GM19463 (cell line): ENCODE results near the gene LAP3.
"Not testable (repeated sequence)": the region's sequence is repeated elsewhere in the genome, so short reads cannot be mapped to it uniquely, and the experiment has no call there.

Experiments used
- ATAC-seq: cut with Tn5 transposase; IDR thresholded peaks from one replicate; pipeline ENCODE4 v1.9.1; 2021; ENCODE audit warnings: mild to moderate bottlenecking, moderate library complexity; ENCODE audit not compliant: unreplicated experiment

The LAP3 gene

DNA sequence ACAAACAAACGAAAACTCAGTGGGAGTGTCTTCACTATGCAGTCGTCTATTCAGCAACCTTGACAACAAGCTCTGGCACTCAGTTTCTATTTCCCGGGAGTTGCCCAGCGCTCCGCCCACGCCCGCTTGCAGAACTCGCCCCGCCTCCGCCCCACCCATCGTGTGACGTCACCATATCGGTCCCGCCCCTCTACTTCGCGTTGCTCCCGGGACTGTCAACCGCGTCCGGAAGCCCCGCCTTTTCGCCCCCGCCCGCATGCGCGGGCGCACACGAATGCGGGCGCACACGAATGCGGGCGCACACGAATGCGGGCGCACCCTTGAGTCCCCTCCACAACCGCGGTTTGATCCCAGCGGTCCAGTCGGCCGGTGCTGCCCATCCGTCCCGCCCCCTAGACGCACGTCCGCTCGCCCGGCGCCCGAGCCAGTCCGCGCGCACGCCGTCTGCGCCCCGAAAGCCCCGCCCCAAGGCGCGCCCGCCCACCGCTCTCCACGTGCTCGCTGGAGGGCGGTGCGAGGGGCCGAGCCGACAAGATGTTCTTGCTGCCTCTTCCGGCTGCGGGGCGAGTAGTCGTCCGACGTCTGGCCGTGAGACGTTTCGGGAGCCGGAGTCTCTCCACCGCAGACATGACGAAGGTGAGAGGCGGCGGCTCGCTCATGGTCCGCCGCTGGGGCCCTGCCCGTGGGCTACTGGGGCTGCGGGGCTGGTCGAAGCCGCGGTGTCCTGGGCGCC, at the start of gene LAP3:
Gene LAP3, plus strand, starts transcription at position 267 of the 733 bp plus-strand sequence. Its CDS starts 268 bp downstream, at position 535.
- ATAC-seq: peak; percentile 80

DNA sequence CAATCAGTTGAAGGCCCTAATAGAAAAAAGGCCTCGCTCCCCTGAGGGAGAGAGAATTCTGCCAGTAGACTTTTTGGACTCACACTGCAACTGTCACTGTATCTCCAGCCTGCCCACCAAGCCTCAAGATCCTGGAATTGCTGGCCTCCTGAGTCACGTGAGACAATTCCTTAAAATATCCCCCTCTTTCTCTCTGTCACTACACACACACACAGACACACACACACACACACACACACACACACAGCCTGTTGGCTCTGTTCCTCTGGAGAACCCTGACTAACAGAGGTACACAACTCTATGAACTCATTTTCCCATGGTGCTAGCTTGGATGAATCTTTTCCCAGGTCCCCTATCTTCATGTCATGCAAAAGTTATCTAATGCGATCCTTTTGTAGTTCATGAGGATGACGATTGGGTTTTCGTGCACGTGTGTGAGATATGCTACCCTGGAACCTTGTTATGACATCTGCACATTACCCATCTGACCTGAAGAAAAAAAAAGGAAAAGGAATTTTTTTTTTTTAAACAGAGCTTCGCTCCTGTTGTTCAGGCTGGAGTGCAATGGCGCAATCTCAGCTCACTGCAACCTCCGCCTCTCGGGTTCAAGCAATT, 48.3 kb upstream of the LAP3 start:
- no peak for ATAC-seq

DNA sequence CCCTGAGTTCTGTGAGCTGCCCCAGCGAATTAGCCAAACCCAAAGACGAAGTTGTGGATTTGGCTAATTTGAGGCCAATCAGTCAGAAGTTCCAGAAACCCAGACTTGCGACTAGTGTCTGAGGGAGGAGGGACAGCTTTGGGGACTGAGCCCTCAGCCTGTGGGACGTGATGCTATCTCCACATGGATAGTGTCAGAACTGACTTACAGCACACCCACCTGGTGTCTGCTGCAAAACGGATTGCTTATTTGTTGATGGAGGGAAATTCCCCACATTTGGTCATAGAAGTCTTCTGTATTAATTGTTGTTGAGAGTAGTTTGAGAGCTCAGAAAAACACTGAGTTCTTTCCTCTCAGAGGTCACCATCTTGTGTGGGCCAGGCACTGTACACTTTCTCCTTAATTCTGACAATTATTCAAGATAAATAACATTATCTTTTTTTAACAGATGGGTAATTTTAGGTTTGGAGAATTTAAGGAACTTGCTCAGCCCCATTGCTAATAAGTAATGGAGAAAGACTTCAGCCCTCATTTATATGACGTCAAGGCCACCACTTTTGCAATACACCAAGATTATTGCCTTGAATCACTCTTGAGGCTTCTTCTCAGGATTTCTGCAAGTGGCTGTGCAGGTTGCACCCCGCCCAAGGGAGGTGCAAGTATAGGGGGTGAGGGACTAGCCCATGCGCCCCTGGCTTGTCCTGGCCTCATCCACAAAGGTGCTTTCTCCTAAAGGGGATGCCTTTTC, 45.3 kb upstream of the LAP3 start:
- no peak for ATAC-seq

DNA sequence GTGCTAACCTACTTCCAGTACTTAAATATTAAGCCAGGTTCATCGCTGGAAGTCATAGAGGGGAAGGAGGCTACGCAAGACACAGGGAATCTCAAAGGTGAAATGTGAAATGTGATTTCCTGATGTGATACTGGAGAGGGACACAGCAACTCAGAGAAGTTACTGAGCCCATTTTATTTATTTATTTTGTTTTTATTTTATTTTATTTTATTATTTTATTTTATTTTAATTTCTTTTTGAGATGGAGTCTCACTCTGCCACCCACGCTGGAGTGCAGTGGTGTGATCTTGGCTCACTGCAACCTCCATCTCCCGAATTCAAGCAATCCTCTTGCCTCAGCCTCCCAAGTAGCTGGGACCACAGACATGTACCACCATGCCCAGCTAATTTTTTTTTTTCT, 42.3 kb upstream of the LAP3 start:
- ATAC-seq: no peak

DNA sequence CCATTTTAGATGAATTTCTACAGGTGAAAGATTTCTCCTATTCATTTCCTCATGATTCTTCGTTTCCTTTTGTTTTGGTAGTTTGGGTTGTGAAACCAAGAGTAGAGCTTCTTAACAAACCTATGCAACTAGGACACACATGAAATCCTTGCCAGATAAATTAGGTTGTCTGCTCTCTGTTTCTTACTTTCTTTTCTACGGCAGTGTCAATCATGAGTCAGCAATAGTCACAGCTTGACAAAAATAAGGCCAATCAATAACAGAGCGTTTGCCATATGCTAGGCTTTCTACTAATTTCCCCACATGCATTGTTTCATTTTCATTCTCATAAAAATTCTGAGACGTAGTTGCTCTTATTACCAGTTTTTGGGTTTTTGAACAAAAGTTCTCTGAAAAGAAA, 41.8 kb upstream of the LAP3 start:
- ATAC-seq: no peak

DNA sequence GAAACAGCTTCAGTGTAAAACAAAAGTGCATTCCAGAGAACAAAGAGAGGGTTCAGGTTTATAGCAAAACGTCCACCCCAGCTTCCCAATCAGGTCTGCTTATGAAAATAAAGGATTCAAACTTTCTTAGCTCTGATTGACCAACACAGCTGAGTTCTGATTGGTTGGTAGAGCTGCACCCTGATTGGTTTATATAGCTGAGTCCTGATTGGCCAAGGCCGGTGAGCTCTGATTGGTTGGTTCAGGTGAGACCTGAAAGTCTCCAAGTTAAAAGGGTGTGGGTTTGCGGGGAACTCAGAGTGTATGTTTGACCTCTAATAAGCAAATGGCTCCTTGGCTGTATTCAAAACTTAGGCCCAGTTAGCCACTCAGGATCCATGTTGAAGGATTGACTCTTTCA, 41.1 kb upstream of the LAP3 start:
- peak; percentile 45 for ATAC-seq

DNA sequence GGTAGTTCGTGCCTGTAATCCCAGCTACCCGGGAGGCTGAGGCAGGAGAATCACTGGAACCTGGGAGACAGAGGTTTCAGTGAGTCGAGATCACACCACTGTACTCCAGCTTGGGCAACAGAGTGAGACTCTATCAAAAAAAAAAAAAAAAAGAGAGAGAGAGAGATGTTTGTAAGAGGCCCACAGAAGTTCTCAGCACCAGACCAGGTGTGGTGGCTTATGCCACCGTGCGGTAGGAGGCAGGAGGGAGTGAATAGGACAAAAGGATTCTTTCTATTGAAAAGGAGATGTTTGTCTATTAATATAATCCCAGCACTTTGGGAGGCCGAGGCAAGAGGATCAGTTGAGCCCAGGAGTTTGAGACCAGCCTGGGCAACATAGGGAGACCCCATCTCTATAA, 39.9 kb upstream of the LAP3 start:
- not testable (repeated sequence) for ATAC-seq

DNA sequence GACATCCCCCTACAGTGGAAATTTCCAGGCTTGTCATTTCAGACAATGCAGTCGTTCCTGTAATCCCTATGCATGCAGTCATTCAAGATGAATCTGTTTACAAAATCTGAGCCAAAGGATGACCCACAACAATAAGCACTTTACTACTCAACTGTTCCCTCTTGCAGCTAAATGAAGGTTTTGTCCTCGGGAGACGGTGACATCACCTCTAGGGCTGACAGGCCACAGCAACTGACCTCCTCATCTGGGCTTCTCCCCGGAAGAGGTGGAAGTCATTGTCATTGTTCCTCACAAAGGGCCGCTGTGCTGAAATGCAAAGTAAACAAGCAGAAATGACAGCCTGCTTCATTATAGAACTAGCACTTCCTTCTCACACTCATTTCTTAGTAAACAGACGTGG, 32.8 kb upstream of the LAP3 start:
- ATAC-seq: no peak

DNA sequence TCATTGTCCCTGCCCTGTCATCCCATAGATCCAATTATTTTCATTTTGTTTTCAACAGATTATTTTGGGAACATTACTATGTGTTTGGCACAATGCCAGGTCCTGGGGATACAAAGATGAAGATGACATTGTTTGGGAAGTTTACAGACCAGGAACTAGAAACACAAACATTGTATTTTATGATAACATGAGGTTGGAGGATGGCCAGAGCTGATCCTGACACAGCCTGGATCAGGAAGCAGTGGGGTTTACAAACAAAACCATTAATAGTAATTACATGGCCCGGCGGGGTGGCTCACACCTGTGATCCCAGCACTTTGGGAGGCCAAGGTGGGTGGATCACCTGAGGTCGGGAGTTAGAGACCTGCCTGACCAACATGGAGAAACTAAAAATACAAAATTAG, 32.2 kb upstream of the LAP3 start:
- no peak for ATAC-seq

DNA sequence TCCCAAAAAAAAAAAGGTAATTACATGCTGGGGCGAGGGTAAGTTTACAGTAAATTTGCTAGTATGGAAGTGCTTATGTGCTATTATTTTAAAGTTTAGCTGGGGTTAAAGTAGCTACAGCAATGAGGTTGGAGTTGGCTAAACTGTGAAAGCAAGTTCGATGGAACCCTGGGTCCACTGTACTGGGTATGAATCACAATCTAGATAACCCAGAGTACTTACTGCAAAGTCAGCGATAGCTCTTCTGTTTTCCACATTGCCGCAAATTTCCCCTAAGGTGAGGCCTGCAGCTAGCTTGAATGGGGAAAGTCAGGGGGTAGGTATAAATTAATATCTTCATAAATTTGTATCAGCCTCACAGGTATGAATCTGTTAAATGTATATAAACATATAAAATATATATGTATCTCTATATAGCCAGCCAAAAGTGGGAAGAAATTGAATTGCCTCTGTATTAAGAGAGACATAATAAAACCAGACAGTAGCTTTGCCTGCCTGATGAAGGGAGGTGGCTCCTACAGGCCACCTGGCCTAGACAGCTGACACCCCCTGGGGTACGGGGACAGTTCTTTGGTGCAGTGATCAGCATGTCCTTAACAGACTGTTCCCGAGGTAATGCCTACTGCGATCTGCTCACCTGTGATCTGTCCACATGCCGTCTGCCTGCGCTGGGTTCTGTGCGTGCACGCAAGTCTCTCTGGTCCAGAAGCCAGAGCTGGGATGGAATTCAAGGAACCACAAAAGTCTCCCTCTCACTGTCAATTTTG, 31.4 kb upstream of the LAP3 start:
- no peak for ATAC-seq

DNA sequence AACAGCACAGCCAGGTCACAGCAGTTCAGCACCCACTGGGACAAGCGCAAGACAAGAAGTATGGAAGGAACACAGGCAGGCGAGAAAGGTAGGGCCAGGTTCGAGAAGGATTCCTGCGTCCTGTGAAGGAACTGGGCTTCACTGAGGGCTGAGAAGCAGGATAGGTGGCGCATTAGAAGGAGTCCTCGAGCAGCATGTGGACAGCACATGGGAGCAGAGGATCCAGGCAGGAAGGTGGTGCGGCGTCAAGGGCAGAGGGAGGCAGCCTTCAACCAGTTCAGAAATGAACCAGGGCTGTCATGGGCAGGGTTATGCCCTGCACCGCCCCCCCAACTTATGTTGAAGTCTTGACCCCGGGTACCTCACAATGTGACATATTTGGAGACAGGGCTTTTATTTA, 30.8 kb upstream of the LAP3 start:
- no peak for ATAC-seq

DNA sequence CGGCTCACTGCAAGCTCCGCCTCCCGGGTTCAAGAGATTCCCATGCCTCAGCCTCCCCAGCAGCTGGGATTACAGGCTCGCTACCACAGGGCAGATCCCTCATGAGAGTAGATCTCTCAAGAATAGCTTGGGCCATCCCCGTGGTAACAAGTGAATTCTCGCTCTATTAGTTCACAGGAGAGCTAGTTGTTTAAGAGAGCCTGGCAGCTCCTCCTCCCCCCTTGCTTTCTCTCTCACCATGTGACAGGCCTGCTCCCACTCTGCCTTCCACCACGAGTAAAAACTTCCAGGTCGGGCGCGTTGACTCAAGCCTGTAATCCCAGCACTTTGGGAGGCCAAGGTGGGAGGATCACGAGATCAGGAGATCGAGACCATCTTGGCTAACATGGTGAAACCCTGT, 30.3 kb upstream of the LAP3 start:
- ATAC-seq: no peak

DNA sequence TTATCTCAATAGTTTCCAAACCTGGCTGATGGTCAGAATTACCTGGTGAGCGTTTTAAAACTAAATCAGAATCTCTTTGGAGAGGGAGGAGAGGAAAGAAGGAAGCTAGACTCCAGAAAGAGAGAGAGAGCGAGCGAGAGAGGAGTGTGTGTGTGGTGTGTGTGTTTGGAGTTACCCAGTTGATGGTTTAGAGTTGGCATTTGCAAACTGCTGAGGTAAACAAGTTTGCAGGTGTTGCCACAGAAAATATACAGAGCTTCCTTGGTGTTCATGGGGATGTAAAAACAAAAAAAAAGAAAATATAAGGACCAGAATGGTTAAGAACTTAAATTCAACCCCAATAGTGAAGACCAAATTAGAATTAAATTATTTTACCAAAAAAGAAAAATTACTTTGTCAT, 26.4 kb upstream of the LAP3 start:
- ATAC-seq: no peak

DNA sequence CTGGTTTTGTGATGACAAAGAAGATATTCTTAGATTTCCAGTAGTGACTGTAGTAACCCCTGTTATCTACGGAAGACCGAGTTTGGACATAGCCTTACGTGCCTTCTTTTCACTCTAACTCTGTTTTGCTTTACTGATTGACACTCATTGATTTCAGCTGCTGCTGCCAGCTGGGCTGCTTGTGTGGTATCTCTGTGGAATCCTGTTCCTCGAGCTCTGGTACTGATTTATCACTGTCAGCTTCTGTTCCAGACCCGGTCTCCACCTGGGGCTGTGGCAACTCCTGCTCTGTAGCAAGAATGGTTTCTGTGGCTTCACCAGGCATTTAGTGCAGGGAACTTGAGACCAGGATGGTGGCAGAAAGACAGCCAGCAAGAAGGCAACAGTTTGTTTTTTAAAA, 24.6 kb upstream of the LAP3 start:
- ATAC-seq: no peak

DNA sequence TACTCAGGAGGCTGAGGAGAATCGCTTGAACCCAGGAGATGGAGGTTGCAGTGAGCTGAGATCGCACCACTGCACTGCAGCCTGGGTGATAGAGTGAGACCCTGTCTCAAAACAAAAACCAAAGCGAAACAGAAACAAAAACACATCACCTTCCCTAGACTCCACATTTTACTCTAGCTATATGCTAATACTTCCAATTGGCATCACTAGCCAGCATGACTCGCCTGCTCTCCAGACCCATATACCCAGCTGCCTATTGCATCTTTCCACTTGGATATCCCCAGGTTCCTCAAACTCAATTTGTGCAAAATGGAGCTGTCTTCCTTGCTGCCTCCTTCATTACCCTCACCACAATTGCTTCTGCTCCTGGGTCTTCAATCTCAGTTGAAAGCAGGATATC, 22.4 kb upstream of the LAP3 start:
- ATAC-seq: no peak

DNA sequence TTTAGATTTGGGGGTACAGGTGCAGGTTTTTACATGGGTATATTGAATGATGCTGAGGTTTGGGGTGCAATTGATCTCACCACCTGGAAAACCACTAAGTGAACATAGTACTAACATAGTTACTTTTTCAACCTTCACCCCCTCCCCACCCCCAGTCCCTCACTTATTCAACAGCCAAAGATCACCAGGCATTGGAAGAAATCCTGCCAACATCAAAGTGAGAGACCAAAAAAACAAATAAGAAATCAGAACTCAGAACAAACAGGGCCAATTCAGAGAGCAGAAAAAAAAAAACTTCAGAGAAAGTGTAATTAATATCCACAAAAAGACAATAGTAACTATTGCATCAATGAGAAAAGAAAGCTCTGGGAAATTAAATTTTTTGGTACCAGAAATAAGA, 20.5 kb upstream of the LAP3 start:
- ATAC-seq: no peak

DNA sequence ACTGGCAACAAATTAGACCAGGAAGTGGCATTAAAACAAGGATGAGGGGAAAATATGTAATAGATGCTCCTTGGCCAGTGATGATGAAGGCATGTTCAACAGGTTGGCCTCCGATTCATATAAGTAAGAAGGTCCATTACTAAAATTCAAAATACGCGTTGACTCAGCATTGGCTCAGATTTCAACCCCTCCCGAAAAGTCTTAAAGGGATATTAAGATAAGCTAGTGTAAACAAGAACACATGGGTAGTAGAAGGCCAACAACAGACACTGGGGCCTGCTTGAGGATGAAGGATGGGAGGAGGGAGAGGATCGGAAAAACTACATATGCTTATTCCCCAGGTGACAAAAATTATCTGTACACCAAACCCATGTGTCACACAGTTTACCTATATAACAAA, 19.1 kb upstream of the LAP3 start:
- no peak for ATAC-seq

DNA sequence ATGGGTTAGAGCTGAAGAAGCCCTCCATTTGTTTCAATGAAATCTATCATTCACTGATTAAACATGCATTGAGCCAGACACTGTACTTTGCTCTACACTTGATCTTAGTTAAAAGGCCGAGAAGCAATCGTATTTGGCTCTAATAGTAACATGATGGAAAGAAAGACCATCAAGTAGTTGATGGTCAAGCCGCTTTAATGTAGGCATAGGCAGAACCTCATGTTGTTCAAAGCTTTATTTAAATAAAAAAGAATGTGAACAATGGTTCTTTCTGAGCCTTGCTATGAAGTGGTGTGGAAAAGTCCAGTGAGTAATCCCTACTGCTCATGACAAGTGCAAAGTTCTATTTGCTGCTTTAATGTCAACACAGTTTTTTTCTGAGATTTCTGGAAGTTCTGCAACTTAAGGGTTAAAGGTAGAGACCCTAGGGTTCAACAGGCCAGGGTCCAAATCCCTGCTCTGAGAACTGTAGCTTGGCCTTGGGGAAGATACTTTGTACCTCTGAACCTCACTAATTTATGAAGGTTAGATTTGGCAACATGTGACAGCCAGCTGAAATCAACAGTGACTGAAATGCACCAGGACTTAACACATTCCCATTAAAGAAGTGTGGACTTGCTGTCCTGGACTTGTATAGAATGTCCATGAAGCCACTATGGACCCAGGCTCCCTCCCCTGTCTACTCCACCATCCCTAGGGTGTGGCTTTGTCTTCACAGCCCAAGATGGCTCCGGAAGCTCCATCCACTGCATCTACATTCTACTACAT, 17.9 kb upstream of the LAP3 start:
- ATAC-seq: no peak

DNA sequence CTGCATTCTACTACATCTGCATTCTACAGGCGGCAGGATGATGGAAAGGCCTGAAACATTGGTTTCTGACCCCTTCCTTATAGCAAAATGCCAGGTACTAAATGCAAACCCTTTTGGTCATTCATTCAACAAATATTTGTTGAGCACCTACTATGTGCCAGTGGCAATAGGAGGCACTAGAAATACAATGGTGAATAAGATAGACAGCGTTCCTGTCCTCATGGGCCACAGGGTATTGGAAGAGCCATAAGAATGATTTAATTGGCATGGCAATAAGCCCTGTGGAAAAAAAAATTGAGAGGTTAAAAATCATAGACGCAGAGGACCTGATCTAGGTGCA, 17.3 kb upstream of the LAP3 start:
- ATAC-seq: no peak

DNA sequence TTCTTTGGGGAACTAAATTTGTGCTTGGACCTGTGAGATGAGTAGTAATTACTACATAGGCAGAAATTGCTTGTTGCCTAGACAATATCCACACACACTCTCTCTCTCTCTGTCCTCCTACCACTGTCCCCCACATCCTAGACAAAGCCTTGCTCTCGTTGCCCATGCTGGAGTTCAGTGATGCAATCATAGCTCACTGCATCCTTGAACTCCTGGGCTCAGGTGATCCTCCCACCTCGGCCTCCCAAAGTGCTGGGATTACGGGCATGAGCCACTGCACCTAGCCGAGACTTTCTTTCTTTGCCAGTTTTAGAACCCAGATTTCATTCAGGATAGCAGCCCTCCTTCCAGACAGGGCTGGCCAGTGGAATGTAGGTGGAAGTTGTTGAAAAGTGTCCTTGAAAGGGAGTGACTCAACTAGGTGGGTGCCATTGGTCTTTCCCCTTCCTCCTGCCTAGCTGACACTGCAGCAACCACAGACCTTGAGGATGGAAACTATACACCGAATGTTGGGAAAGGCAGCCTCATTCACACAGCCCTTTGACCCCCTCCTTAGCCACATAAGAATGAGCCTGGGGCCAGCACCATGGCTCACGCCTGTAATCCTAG, 16.8 kb upstream of the LAP3 start:
- ATAC-seq: no peak
